B cell (primary cell): ENCODE measurements around the gene CDH2. TPM values are rescaled to one million over a fixed set of nuclear protein-coding genes. Genes with fewer than 3 reads are reported as not detected.

ENCODE experiments used
- ATAC-seq: fragments of 200-7000 bp; cut with Tn5 transposase; one replicate; pipeline ENCODE4 v1.10.0; 2021; ENCODE audit warnings: low read depth, mild to moderate bottlenecking, moderate number of reproducible peaks, moderate library complexity
- CTCF ChIA-PET: fragments of 350-600 bp; sonication (Branson Sonifier 250); formaldehyde crosslinking; loops from one replicate; lab custom pipeline; 2021; ENCODE audit warnings: antibody characterized with exemption, inconsistent platforms; lab: Charles Lee
- POLR2A ChIA-PET: fragments of 350-600 bp; sonication (Branson Sonifier 250); formaldehyde crosslinking; loops from one replicate; lab custom pipeline; 2021; ENCODE audit warnings: antibody characterized with exemption; lab: Charles Lee
- DNase-seq: peaks from one replicate; pipeline ENCODE4 v3.0.0; 2013
- H2AFZ ChIP-seq: 2 replicates; pipeline ENCODE4 v1.6.1; 2012; ENCODE audit warnings: mild to moderate bottlenecking, low read depth, low read length; ENCODE audit not compliant: insufficient read depth, poor library complexity, severe bottlenecking
- H3K27ac ChIP-seq, 2 donors: 1 replicate in 1 of 2; 2 replicates in 1 of 2; pipeline ENCODE4 v1.5.1; 2012 to 2013; ENCODE audit warnings: low read length in 2 of 2, mild to moderate bottlenecking in 2 of 2, moderate library complexity in 1 of 2
- H3K27me3 ChIP-seq, 4 experiments: fragments of 200-600 bp in 1 of 4; sonication (generic) in 1 of 4; replicated peaks in 1 of 4; 1 replicate in 2 of 4; 2 replicates in 2 of 4; pipeline versions ENCODE4 v1.6.1 to v1.7.0; 2013 to 2016; ENCODE audit warnings: low read length in 3 of 4, mild to moderate bottlenecking in 2 of 4, mixed read lengths in 1 of 4, moderate library complexity in 1 of 4; ENCODE audit not compliant: insufficient read depth in 4 of 4, control insufficient read depth in 3 of 4; ENCODE audit errors: control extremely low read depth in 1 of 4
- H3K36me3 ChIP-seq, 2 experiments: replicated peaks in 1 of 2; 1 replicate in 1 of 2; 2 replicates in 1 of 2; pipeline versions ENCODE4 v1.6.1 to v1.7.1; 2013; ENCODE audit warnings: low read length in 1 of 2; ENCODE audit not compliant: insufficient read depth in 2 of 2, control insufficient read depth in 1 of 2; ENCODE audit errors: control extremely low read depth in 1 of 2, extremely low read depth in 1 of 2
- H3K4me1 ChIP-seq, 2 donors: fragments of 200-600 bp in 1 of 2; sonication (generic) in 1 of 2; 1 replicate in 1 of 2; 2 replicates in 1 of 2; pipeline versions ENCODE4 v1.5.1 to v1.6.1; 2013 to 2017; ENCODE audit warnings: low read length in 2 of 2; ENCODE audit not compliant: control insufficient read depth in 2 of 2, insufficient read depth in 2 of 2
- H3K4me2 ChIP-seq: replicated peaks from 2 replicates; pipeline ENCODE3; 2012; ENCODE audit warnings: mild to moderate bottlenecking, low read depth, low read length; ENCODE audit not compliant: poor library complexity, severe bottlenecking
- H3K4me3 ChIP-seq, 5 experiments: fragments of 200-600 bp in 1 of 5; sonication (generic) in 1 of 5; 1 replicate in 3 of 5; 2 replicates in 2 of 5; pipeline versions ENCODE4 v1.5.1 to v1.7.0; 2011 to 2016; ENCODE audit warnings: low read length in 4 of 5, mild to moderate bottlenecking in 4 of 5, low read depth in 2 of 5, control low read depth in 1 of 5, moderate library complexity in 1 of 5; ENCODE audit not compliant: insufficient read depth in 1 of 5; ENCODE audit errors: control extremely low read depth in 1 of 5, extremely low read depth in 1 of 5
- H3K79me2 ChIP-seq: fragments of 200-600 bp; sonication (generic); one replicate; pipeline ENCODE4 v1.6.0; 2016; ENCODE audit warnings: low read length; ENCODE audit not compliant: control insufficient read depth, insufficient read depth
- H3K9ac ChIP-seq: fragments of 200-600 bp; sonication (generic); 2 replicates; pipeline ENCODE4 v1.6.1; 2017; ENCODE audit warnings: mild to moderate bottlenecking, low read length, moderate library complexity
- H3K9me3 ChIP-seq, 3 donors: one replicate each; pipeline versions ENCODE4 v1.6.1 to v1.7.1; 2013; ENCODE audit warnings: low read length in 2 of 3; ENCODE audit not compliant: control insufficient read depth in 2 of 3, insufficient read depth in 1 of 3; ENCODE audit errors: control extremely low read depth in 1 of 3
- H4K20me1 ChIP-seq: 2 replicates; pipeline ENCODE4 v1.6.0; 2012; ENCODE audit warnings: mild to moderate bottlenecking, low read length; ENCODE audit not compliant: insufficient read depth, control insufficient read depth, poor library complexity, severe bottlenecking
- H3K27ac Mint-ChIP-seq: one replicate; pipeline ENCODE4 v1.8.0; 2021; ENCODE audit warnings: mixed read lengths
- H3K27me3 Mint-ChIP-seq: one replicate; pipeline ENCODE4 v1.8.0; 2021; ENCODE audit warnings: mixed read lengths
- H3K4me1 Mint-ChIP-seq: one replicate; pipeline ENCODE4 v1.8.0; 2021; ENCODE audit warnings: mixed read lengths
- H3K4me3 Mint-ChIP-seq: one replicate; pipeline ENCODE4 v1.8.0; 2021; ENCODE audit warnings: mixed read lengths
- H3K9me3 Mint-ChIP-seq: one replicate; pipeline ENCODE4 v1.8.0; 2022; ENCODE audit warnings: mixed read lengths; ENCODE audit not compliant: insufficient read depth
- CTCF ChIP-seq: fragments of 200-600 bp; IDR thresholded peaks from one replicate; pipeline ENCODE4 v1.8.0; 2022; ENCODE audit warnings: antibody characterized with exemption, mild to moderate bottlenecking
- EZH2 ChIP-seq: IDR thresholded peaks from 2 replicates; pipeline ENCODE4 v1.6.1; 2012; ENCODE audit warnings: borderline replicate concordance, low read depth, mild to moderate bottlenecking, moderate library complexity, low read length; ENCODE audit not compliant: insufficient read depth, poor library complexity, severe bottlenecking
- WGBS: methylation state at CpG from one replicate; pipeline ENCODE4 v1.1.5; 2013; ENCODE audit warnings: missing lambda C conversion rate; ENCODE audit not compliant: insufficient coverage; 5-methylcytosine and 5-hydroxymethylcytosine counted together
- intact Hi-C: fragments of 100-400 bp; cut with micrococcal nuclease; formaldehyde crosslinking; loops from one replicate; pipeline ENCODE4 v1.10.0; 2022
- polyA plus RNA-seq: library from polyadenylated mRNA; depleted of rRNA; stranded (reverse); fragments of >200 nt; gene quantifications from 2 replicates; pipeline ENCODE4 v1.2.3, GENCODE V29; 2012
- total RNA-seq, 2 donors: library from RNA; stranded (reverse); fragments of 120-200 nt in 1 of 2; gene quantifications; 1 replicate in 1 of 2; 2 replicates in 1 of 2; pipeline versions ENCODE4 v1.2.3 to v1.2.4, GENCODE V29; 2013 to 2022

CDH2 gene
- total and polyA plus RNA-seq, 2 donors (not counting 1 experiment from before 2014, with no cell fraction given): not detected

GRCh38 chr18:28063926-28064325 lies 113.0 kb downstream of the CDH2 start:
- no peaks in the 10 kb centered on the region for H3K79me2 ChIP-seq
- Mint-ChIP-seq H3K4me3 (no peak overlapping the region), H3K27ac (no peak overlapping the region), H3K9me3 (peaks cover 6% of the 10 kb centered on the region), H3K27me3 (no peaks in the 10 kb centered on the region), H3K4me1 (no peaks in the 10 kb centered on the region)
- CTCF ChIA-PET: no interaction called here
- H3K36me3 ChIP-seq: no peaks in the 10 kb centered on the region
- intact Hi-C loops: no loop called here
- no peaks in the 10 kb centered on the region for H4K20me1 ChIP-seq
- no peak overlapping the region for H3K9ac ChIP-seq
- no peak overlapping the region for H3K4me3 ChIP-seq
- DNase-seq (no peak), ATAC-seq (no peak)
- no peaks in the 10 kb centered on the region for H3K27me3 ChIP-seq
- H2AFZ ChIP-seq: no peak overlapping the region
- no peaks in the 10 kb centered on the region for H3K9me3 ChIP-seq
- TF ChIP-seq EZH2: no peak
- no peak for TF ChIP-seq CTCF
- no peak overlapping the region for H3K4me2 ChIP-seq
- no peaks in the 10 kb centered on the region for H3K4me1 ChIP-seq
- POLR2A ChIA-PET: no interaction called here
- no peak overlapping the region for H3K27ac ChIP-seq
- WGBS: no CpG with 5 or more reads among the region's 2 CpGs

GRCh38 chr18:28063271-28063761 lies 113.6 kb downstream of the CDH2 start:
- no peak overlapping the region for H3K4me3 ChIP-seq
- no peak for TF ChIP-seq EZH2
- TF ChIP-seq CTCF: no peak
- H3K79me2 ChIP-seq: no peaks in the 10 kb centered on the region
- CTCF ChIA-PET: no interaction called here
- H2AFZ ChIP-seq: no peak overlapping the region
- POLR2A ChIA-PET: no interaction called here
- no peak overlapping the region for H3K4me3 Mint-ChIP-seq
- WGBS: no CpG with 5 or more reads among the region's 2 CpGs
- no peaks in the 10 kb centered on the region for H3K27me3 ChIP-seq
- peaks cover 6% of the 10 kb centered on the region for H3K9me3 Mint-ChIP-seq
- H3K4me2 ChIP-seq: no peak overlapping the region
- no peak for ATAC-seq
- H3K36me3 ChIP-seq: no peaks in the 10 kb centered on the region
- H3K9me3 ChIP-seq: no peaks in the 10 kb centered on the region
- no peaks in the 10 kb centered on the region for H3K4me1 Mint-ChIP-seq
- no peaks in the 10 kb centered on the region for H4K20me1 ChIP-seq
- no peak overlapping the region for H3K27ac ChIP-seq
- no peak overlapping the region for H3K27ac Mint-ChIP-seq
- DNase-seq: no peak
- intact Hi-C loops: no loop called here
- H3K9ac ChIP-seq: no peak overlapping the region
- H3K27me3 Mint-ChIP-seq: no peaks in the 10 kb centered on the region
- no peaks in the 10 kb centered on the region for H3K4me1 ChIP-seq
